ENCODE measurements around the gene C1QTNF4. TPM values are rescaled to one million over a fixed set of nuclear protein-coding genes. Genes with fewer than 3 reads are reported as not detected.

C1QTNF4 gene
- total RNA-seq, 2 experiments from 2014 or later = 0.25 to 0.68 TPM

DNA sequence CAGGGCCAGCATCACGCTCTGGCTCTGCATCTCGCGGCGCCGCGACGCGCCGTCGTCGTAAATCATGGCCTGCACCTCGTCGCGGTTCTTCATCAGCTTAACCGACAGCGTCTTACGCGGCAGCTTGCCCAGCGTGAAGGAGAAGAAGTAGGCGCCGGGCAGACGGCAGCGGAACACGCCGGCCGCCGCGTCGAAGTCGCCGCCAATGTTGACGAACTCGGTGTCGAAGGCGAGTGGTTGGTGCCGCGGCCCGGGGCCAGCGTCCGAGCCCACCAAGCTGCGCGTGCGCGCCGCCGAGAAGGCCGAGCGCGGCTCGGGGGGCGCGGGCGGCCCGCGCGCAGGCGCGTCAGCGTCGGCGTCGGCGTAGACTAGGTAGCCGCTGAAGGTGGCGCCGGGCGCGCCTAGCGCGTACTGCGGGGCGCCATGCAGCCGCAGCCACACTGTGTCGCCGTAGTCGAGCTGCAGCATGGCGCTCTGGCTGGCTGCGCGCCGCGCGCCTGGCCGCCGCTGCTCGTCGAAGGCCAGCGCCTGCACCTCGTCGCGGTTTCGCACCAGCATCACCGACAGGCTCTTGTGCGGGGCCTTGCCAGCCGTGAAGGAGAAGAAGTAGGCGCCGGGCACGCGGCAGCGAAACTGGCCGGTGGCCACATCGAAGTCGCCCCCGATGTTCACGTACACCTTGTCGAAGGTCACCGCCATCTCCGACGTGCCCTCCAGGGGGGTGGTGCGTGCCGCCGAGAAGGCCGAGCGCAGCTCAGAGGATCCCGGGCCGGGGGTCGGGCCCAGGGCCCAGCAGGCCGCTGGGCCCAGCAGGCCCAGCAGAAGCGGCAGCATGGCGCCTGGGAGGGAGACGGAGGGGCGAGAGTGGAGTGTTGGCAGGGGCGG lies 4.0 kb downstream of the C1QTNF4 start:
- POLR2A ChIA-PET = no interaction called here
- no peak for DNase-seq
- CTCF ChIA-PET = no interaction called here
- Mint-ChIP-seq H3K4me1 (peaks cover 13% of the 10 kb centered on the region), H3K36me3 (ENCODE audit: low read depth) (no peaks in the 10 kb centered on the region), H3K27ac (no peak overlapping the region), H3K4me3 (no peak overlapping the region), H3K9me3 (no peaks in the 10 kb centered on the region), H3K27me3 (peaks cover 28% of the 10 kb centered on the region)

DNA sequence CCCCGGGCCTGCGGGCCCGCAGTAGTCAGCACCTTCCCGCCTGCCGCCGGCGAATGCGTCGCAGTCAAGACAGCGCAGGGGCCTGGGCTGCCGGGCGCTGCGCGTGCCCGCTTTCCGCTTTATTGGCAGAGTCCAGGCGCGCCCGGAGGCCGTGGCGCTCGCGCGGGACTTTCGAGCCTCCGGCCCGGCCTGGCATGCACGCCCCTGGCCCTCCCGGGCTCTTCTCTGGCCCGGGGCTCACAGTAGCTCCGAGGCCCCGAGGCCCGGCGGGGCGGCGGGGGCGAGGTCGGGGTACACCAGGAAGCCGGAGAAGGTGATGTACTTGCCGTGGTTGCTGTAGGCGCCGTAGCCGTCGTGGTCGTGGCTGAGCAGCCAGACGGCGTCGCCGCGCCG lies 4.6 kb downstream of the C1QTNF4 start:
- H3K9me3 Mint-ChIP-seq = no peaks in the 10 kb centered on the region
- no peak overlapping the region for H3K27ac Mint-ChIP-seq
- ChIA-PET POLR2A (no interaction called here), CTCF (no interaction called here)
- H3K36me3 Mint-ChIP-seq (ENCODE audit: low read depth) = no peaks in the 10 kb centered on the region
- no peak for DNase-seq
- H3K27me3 Mint-ChIP-seq = peaks cover 21% of the 10 kb centered on the region
- peaks cover 13% of the 10 kb centered on the region for H3K4me1 Mint-ChIP-seq
- no peak overlapping the region for H3K4me3 Mint-ChIP-seq

DNA sequence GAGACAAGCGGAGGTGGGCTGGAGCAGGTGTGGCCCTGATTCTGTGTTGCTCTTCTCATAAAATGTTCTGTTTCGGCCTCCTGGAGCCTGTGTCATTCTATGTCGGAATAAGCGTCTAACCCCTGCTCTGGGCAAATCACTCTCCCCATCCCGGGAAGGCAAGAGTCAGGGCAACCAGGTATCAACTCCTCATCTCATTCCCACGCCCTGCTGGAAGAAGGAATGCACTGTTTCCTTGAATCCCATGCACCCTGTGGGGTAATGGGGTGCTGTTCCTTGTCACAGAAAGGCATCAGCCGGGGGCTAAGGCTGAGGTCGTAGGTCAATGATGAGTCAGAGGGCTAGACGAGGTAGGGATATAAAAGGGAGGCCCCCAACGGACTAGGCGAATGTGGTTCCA lies 5.1 kb downstream of the C1QTNF4 start:
- no peak overlapping the region for H3K27ac Mint-ChIP-seq
- no peak overlapping the region for H3K4me3 Mint-ChIP-seq
- H3K27me3 Mint-ChIP-seq = peaks cover 18% of the 10 kb centered on the region
- DNase-seq = no peak
- POLR2A ChIA-PET = no interaction called here
- H3K4me1 Mint-ChIP-seq = peaks cover 13% of the 10 kb centered on the region
- CTCF ChIA-PET = no interaction called here
- H3K36me3 Mint-ChIP-seq (ENCODE audit: low read depth) = peaks cover 4% of the 10 kb centered on the region
- H3K9me3 Mint-ChIP-seq = no peaks in the 10 kb centered on the region

DNA sequence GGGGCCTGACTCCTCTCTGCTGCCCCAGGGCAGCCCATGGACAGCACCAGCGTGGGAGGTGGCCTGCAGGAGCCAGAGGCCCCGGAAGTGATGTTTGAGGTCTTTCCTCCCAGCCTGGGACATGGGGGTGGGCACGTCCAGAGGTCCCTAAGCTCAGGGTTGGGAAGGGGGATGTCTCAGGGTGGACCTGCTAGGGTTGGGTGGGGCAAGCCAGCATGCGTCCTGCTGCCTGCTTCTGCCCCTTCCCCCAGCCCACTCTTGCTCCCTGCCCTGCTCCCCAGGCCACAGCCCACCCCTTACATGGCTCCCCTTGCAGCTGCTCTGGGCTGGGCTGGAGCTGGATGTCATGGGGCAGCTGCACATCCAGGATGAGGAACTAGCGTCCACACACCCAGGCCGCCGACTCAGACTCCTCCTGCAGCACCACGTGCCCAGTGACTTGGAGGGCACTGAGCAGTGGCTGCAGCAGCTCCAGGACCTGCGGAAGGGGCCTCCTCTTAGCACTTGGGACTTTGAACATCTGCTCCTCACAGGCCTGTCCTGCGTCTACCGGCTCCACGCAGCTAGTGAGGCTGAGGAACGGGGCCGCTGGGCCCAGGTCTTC lies 6.4 kb downstream of the C1QTNF4 start:
- no peak overlapping the region for H3K27ac Mint-ChIP-seq
- peaks cover 7% of the 10 kb centered on the region for H3K27me3 Mint-ChIP-seq
- H3K4me1 Mint-ChIP-seq = peaks cover 10% of the 10 kb centered on the region
- peaks cover 14% of the 10 kb centered on the region for H3K36me3 Mint-ChIP-seq (ENCODE audit: low read depth)
- no peak for DNase-seq
- CTCF ChIA-PET = no interaction called here
- no peak overlapping the region for H3K4me3 Mint-ChIP-seq
- H3K9me3 Mint-ChIP-seq = no peaks in the 10 kb centered on the region
- POLR2A ChIA-PET = no interaction called here

DNA sequence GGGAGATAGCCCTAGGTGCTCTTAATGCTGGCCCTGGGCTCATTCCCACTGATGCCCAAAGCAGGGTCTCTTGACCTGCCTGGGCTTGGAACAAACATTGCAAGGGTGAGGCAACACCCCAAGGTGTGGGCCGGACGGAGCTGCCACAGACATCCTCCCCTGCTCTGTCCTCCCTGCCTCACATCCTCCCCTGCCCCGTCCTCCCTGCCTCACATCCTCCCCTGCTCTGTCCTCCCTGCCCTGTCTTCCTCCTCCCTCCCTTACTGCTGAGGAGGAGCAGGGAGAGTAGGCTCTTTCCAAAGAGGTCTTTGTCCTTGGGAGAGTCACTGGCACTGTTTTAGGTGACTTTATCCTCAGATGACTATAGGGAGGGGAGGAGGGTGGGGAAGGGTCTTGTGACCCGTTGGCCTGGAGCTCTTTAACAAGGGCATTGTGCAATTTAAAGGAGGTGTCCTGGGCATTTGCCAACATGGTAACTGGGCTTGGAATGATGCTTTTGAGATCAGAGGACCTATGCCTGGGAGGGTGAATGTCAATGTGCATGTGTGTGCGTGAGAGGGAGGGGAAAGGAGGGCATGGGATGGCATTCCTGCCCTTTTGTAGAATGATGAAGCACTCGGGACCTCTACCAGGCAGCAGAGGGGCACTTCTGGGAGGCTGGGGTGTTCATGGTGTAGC lies 7.0 kb downstream of the C1QTNF4 start:
- Mint-ChIP-seq H3K36me3 (ENCODE audit: low read depth) (peaks cover 19% of the 10 kb centered on the region), H3K4me3 (no peak overlapping the region), H3K4me1 (peaks cover 8% of the 10 kb centered on the region), H3K9me3 (no peaks in the 10 kb centered on the region), H3K27ac (no peak overlapping the region), H3K27me3 (peaks cover under 1% of the 10 kb centered on the region)
- POLR2A ChIA-PET = interaction anchor here (0.9 to 1.1 kb wide), 2 partner anchors 9 to 10 kb away, joined by 3 to 5 read pairs; partner anchors contain the start of genes KBTBD4 and NDUFS3
- CTCF ChIA-PET = interaction anchor here (0.5 kb wide), 1 partner anchor 35 kb away, joined by 6 read pairs; no protein-coding TSS in a partner anchor
- DNase-seq = no peak

DNA sequence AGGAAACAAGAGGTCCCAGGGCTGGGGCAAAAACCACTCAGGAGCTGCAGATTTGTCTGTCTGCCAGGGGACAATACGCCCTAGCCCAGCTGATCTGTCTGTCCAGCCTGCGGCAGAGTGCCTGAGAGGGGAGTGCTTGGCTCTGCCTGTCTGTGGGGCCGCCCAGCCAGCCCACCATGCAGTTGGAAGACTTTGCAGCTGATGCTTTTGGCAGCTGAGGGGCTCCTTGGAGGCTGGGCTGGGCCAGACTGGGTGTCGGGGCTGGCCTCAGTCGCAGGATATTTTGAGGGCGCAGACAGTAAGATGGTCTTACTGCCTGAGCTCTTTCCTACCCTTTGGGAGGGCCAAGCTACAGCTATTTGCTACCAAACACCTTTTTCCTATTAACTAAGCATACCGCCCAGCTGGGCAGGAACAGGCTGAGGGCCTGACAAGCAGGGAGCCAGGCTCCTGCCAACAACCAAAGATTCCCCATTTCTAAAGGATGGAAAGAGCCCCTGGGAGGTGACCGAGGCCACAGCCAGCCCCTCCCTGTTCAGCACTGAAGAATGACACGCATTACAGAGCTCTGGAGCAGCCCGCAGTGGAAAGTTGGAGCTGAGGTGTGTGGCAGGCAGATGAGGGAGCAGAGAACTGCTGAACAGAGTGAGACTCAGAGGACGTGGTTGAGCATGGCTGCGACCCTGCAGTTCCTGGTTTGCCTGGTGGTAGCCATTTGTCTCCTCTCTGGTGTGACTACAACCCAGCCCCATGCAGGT lies 7.9 kb downstream of the C1QTNF4 start, which contains the start of gene FAM180B:
TSS of gene FAM180B (plus strand) at position 581 of the 758 bp plus-strand sequence. CDS start at position 672, 91 bp downstream.
- ChIA-PET POLR2A (interaction anchor here (0.9 to 1.3 kb wide), 3 partner anchors 8 to 13 kb away, joined by 3 to 5 read pairs (median 3); partner anchors contain the start of genes KBTBD4 and NDUFS3), CTCF (no interaction called here)
- peaks cover 4% of the 10 kb centered on the region for H3K4me1 Mint-ChIP-seq

DNA sequence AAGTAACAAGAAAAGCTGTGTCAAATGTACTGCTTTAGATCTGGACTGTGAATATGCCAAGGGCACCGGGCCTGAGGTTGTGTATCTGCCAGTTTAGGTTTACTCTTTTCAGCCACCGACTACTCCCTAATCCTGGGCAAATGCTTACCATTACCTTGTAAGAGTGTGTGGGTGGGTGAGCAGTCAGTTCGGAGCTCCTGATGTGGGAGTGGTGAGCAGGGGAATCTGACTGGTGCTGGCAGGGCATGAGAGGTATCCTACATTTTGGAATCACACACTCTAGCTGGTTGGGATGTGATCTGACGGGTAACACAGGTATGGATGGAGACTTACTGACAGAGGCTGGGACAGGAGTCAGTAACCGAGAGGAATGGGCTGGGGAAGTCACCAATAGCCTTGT lies 10.4 kb downstream of the C1QTNF4 start:
- Mint-ChIP-seq H3K4me1 (peaks cover 19% of the 10 kb centered on the region), H3K27me3 (no peaks in the 10 kb centered on the region), H3K27ac (no peak overlapping the region), H3K4me3 (no peak overlapping the region), H3K36me3 (ENCODE audit: low read depth) (peaks cover 41% of the 10 kb centered on the region), H3K9me3 (no peaks in the 10 kb centered on the region)
- ChIA-PET CTCF (no interaction called here), POLR2A (interaction anchor here (0.9 kb wide), 1 partner anchor 8 kb away, joined by 3 read pairs; no protein-coding TSS in a partner anchor)
- DNase-seq = no peak

More for the DNA sequence above, 7.9 kb downstream of the C1QTNF4 start, which contains the start of gene FAM180B:
- no peak for DNase-seq
- Mint-ChIP-seq H3K9me3 (no peaks in the 10 kb centered on the region), H3K27ac (no peak within 1 kb of the TSS), H3K4me3 (no peak within 1 kb of the TSS), H3K36me3 (ENCODE audit: low read depth) (peaks cover 28% of the 10 kb centered on the region), H3K27me3 (no peaks in the 10 kb centered on the region)

DNA sequence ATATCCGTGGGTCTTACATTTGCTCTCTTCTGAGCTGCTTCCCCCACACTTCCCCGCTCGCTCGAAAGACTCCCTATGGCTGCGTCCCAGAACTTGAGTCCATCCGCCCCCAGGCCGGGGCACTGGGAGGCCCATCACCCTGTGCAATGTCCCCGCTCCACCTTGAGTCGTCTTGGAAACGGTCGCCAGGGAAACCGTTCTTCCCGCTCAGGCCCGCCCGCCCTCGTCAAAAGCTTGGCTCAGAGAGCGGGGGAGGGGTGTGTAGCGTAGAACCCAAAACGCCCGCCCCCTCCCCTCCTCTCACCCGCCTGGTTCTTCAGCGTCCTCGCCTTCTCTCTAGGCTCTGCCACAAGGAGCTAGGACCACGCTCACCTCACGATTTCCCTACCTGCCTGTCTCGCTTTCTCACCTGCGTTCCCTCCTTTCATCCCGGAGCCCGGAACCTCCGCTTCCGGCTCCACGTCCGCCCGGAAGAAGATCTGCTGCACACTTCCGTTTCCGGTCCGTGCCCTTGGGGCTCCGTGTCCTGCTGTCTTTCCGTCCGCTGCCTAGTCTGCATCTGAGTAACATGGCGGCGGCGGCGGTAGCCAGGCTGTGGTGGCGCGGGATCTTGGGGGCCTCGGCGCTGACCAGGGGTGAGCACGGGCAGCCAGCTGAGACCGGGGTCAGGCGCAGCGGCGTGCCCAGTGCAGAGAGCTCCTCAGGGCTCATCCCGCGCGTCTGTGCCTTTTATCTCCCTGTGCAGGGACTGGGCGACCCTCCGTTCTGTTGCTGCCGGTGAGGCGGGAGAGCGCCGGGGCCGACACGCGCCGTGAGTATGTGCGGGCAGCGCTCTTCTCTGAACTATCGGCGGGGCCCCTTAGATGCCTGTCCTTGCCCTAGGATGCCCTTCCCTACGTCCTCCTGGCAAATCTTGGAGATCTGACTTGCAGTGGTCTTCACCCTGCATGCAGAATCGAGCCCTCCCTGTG lies 15.4 kb downstream of the C1QTNF4 start, which contains the start of the genes KBTBD4 and NDUFS3:
TSS of gene KBTBD4 (minus strand) at position 447 of the 971 bp plus-strand sequence. CDS start at position 428, 19 bp downstream.
TSS of gene NDUFS3 (plus strand) at position 551 of the 971 bp plus-strand sequence. CDS start at position 569, 18 bp downstream.
- peak; percentile 90 for DNase-seq
- H3K27me3 Mint-ChIP-seq = no peaks in the 10 kb centered on the region
- ChIA-PET CTCF (interaction anchor here (0.9 to 2.4 kb wide), 6 partner anchors 14 to 137 kb away, joined by 3 to 7 read pairs (median 4); partner anchors contain the start of genes AGBL2 and PTPMT1), POLR2A (interaction anchor here (0.6 to 6.8 kb wide), 17 partner anchors 8 to 642 kb away, joined by 3 to 85 read pairs (median 5); partner anchors contain the start of genes ACP2, AGBL2, C1QTNF4 and CELF1)
- peak within 1 kb of the TSS; percentile 91 for H3K4me3 Mint-ChIP-seq
- no peaks in the 10 kb centered on the region for H3K9me3 Mint-ChIP-seq
- H3K4me1 Mint-ChIP-seq = peaks cover 36% of the 10 kb centered on the region
- H3K36me3 Mint-ChIP-seq (ENCODE audit: low read depth) = peaks cover 55% of the 10 kb centered on the region
- H3K27ac Mint-ChIP-seq = peak within 1 kb of the TSS; percentile 86

DNA sequence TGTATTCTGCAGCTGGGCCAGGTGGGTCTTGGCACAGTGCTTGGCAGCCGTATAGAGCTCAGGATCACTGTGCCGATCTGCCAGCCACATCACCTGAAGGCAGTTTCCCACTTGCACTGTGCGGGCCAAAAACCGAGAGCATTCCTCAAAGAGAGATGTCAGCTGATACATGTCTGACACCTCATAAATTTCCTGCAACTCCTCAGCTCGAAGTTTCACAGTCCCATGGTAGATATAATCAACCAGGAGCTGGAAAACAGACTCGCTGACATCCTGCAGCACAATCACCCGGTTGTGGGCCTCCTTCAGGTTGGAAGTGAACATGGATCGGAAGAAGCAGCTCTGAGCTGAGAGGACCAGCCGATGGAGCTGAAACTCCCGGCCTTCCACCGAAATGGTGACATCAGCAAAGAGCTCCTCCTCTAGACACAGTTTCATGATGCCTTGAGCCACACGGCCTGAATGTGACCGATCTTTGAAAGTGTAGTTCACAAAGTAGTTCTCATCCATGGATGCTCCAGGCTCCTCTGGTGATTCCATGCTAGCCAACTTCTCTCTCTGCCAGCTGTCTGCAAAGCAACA lies 16.7 kb downstream of the C1QTNF4 start:
- no peak for DNase-seq
- Mint-ChIP-seq H3K27ac (no peak overlapping the region), H3K4me1 (peaks cover 39% of the 10 kb centered on the region), H3K36me3 (ENCODE audit: low read depth) (peaks cover 59% of the 10 kb centered on the region), H3K27me3 (no peaks in the 10 kb centered on the region), H3K9me3 (no peaks in the 10 kb centered on the region), H3K4me3 (peak overlapping the region; percentile 91)
- CTCF ChIA-PET = interaction anchor here (0.8 to 1.3 kb wide), 3 partner anchors 21 to 24 kb away, joined by 3 to 4 read pairs (median 4); no protein-coding TSS in a partner anchor
- POLR2A ChIA-PET = interaction anchor here (0.8 to 6.8 kb wide), 7 partner anchors 9 to 362 kb away, joined by 3 to 85 read pairs (median 5); partner anchors contain the start of genes AGBL2, CELF1, FAM180B and PTPMT1

DNA sequence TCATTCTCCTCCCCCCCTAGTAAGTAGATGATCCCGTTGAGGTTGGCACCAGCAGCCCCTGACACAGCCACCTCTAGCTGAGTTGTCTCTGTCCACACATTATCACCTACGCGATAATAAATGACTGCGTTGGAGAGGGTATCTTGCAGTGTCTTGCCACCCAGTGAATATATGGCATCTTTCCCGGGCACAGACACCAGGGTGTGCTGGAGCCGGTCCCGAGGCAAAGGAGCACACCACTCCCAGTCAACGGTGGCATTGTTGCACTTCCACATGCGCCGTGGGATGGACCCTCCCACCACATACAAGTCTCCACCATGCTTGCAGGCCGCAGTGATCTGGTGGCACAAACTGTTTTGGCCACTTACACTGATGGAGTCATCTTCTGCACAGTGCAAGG lies 20.9 kb downstream of the C1QTNF4 start:
- Mint-ChIP-seq H3K9me3 (no peaks in the 10 kb centered on the region), H3K27ac (no peak overlapping the region), H3K4me3 (no peak overlapping the region), H3K36me3 (ENCODE audit: low read depth) (peaks cover 57% of the 10 kb centered on the region), H3K4me1 (peaks cover 20% of the 10 kb centered on the region), H3K27me3 (no peaks in the 10 kb centered on the region)
- CTCF ChIA-PET = interaction anchor here (0.5 kb wide), 1 partner anchor 283 kb away, joined by 4 read pairs; no protein-coding TSS in a partner anchor
- DNase-seq = no peak
- POLR2A ChIA-PET = interaction anchor here (0.8 kb wide), 1 partner anchor 8 kb away, joined by 8 read pairs; the partner anchor contains the start of gene PTPMT1
